Measurements from ENCODE around the gene PHYHIPL.

GRCh38 chr10:59216178-59216869 is 39.9 kb downstream of the PHYHIPL start:
- TF ChIP-seq CTCF (IDR thresholded peaks at IDR 0.05; ENCODE audit: low read depth, low read length, missing input control) (no peak), NR2F2 (IDR thresholded peaks at IDR 0.05) (no peak), MAX (IDR thresholded peaks at IDR 0.05) (no peak), FOXA1 (IDR thresholded peaks at IDR 0.05) (no peak), ATF3 (IDR thresholded peaks at IDR 0.05) (no peak)
